Measurements from ENCODE around the gene TNFRSF1B.

The TNFRSF1B gene

GRCh38 chr1:12142141-12142823 is 24.5 kb upstream of the TNFRSF1B start:
- Histone ChIP-seq H3K27ac (ENCODE audit: low read depth, low read length) (no peak overlapping the region), H3K4me3 (ENCODE audit: low read depth, low read length) (no peak overlapping the region), H3K27me3 (ENCODE audit: control insufficient read depth, insufficient read depth, low read length) (no peaks in the 10 kb centered on the region), H3K36me3 (ENCODE audit: control insufficient read depth, insufficient read depth, low read length) (peaks cover 18% of the 10 kb centered on the region; the same call in 1 of the 2 replicates), H3K4me1 (ENCODE audit: control insufficient read depth, insufficient read depth, low read length) (peaks cover 8% of the 10 kb centered on the region; the same call in 1 of the 2 replicates), H3K9me3 (ENCODE audit: control insufficient read depth, insufficient read depth, low read depth, low read length) (no peaks in the 10 kb centered on the region), H3K9ac (ENCODE audit: low read length) (no peak overlapping the region)

- Histone ChIP-seq H3K4me3 (ENCODE audit: low read depth, low read length) (no peak overlapping the region), H3K36me3 (ENCODE audit: control insufficient read depth, insufficient read depth, low read length) (peaks cover 17% of the 10 kb centered on the region; the same call in 1 of the 2 replicates), H3K27me3 (ENCODE audit: control insufficient read depth, insufficient read depth, low read length) (no peaks in the 10 kb centered on the region), H3K9ac (ENCODE audit: low read length) (no peak overlapping the region), H3K9me3 (ENCODE audit: control insufficient read depth, insufficient read depth, low read depth, low read length) (no peaks in the 10 kb centered on the region), H3K4me1 (ENCODE audit: control insufficient read depth, insufficient read depth, low read length) (peaks cover 8% of the 10 kb centered on the region; the same call in 1 of the 2 replicates), H3K27ac (ENCODE audit: low read depth, low read length) (no peak overlapping the region)
Observed at GRCh38 chr1:12142891-12143630, 23.7 kb upstream of the TNFRSF1B start.

GRCh38 chr1:12143631-12144155 is 23.1 kb upstream of the TNFRSF1B start:
- no peak overlapping the region for H3K4me3 ChIP-seq (ENCODE audit: low read depth, low read length)
- no peak overlapping the region for H3K9ac ChIP-seq (ENCODE audit: low read length)
- H3K27me3 ChIP-seq (ENCODE audit: control insufficient read depth, insufficient read depth, low read length): no peaks in the 10 kb centered on the region
- no peak overlapping the region for H3K27ac ChIP-seq (ENCODE audit: low read depth, low read length)
- peaks cover 11% of the 10 kb centered on the region; the same call in 1 of the 2 replicates for H3K36me3 ChIP-seq (ENCODE audit: control insufficient read depth, insufficient read depth, low read length)
- H3K9me3 ChIP-seq (ENCODE audit: control insufficient read depth, insufficient read depth, low read depth, low read length): no peaks in the 10 kb centered on the region
- peaks cover 8% of the 10 kb centered on the region; the same call in 1 of the 2 replicates for H3K4me1 ChIP-seq (ENCODE audit: control insufficient read depth, insufficient read depth, low read length)

GRCh38 chr1:12144236-12144635 is 22.6 kb upstream of the TNFRSF1B start:
- Histone ChIP-seq H3K4me1 (ENCODE audit: control insufficient read depth, insufficient read depth, low read length) (peaks cover 8% of the 10 kb centered on the region; the same call in 1 of the 2 replicates), H3K27me3 (ENCODE audit: control insufficient read depth, insufficient read depth, low read length) (no peaks in the 10 kb centered on the region), H3K9me3 (ENCODE audit: control insufficient read depth, insufficient read depth, low read depth, low read length) (no peaks in the 10 kb centered on the region), H3K9ac (ENCODE audit: low read length) (no peak overlapping the region), H3K36me3 (ENCODE audit: control insufficient read depth, insufficient read depth, low read length) (peaks cover 6% of the 10 kb centered on the region; the same call in 1 of the 2 replicates), H3K4me3 (ENCODE audit: low read depth, low read length) (no peak overlapping the region), H3K27ac (ENCODE audit: low read depth, low read length) (no peak overlapping the region)

- Histone ChIP-seq H3K4me1 (ENCODE audit: control insufficient read depth, insufficient read depth, low read length) (peaks cover 8% of the 10 kb centered on the region; the same call in 1 of the 2 replicates), H3K9ac (ENCODE audit: low read length) (no peak overlapping the region), H3K36me3 (ENCODE audit: control insufficient read depth, insufficient read depth, low read length) (peaks cover 3% of the 10 kb centered on the region; the same call in 1 of the 2 replicates), H3K27ac (ENCODE audit: low read depth, low read length) (no peak overlapping the region), H3K9me3 (ENCODE audit: control insufficient read depth, insufficient read depth, low read depth, low read length) (0 out of 2 replicates have a peak, but pooled peaks cover 3% of the 10 kb centered on the region), H3K4me3 (ENCODE audit: low read depth, low read length) (no peak overlapping the region), H3K27me3 (ENCODE audit: control insufficient read depth, insufficient read depth, low read length) (no peaks in the 10 kb centered on the region)
Observed at GRCh38 chr1:12144969-12145368, 21.8 kb upstream of the TNFRSF1B start.

- peaks cover 3% of the 10 kb centered on the region; the same call in 1 of the 2 replicates for H3K36me3 ChIP-seq (ENCODE audit: control insufficient read depth, insufficient read depth, low read length)
- no peaks in the 10 kb centered on the region for H3K27me3 ChIP-seq (ENCODE audit: control insufficient read depth, insufficient read depth, low read length)
- peaks cover 8% of the 10 kb centered on the region; the same call in 1 of the 2 replicates for H3K4me1 ChIP-seq (ENCODE audit: control insufficient read depth, insufficient read depth, low read length)
- H3K27ac ChIP-seq (ENCODE audit: low read depth, low read length): no peak overlapping the region
- 0 out of 2 replicates have a peak, but pooled peaks cover 3% of the 10 kb centered on the region for H3K9me3 ChIP-seq (ENCODE audit: control insufficient read depth, insufficient read depth, low read depth, low read length)
- H3K4me3 ChIP-seq (ENCODE audit: low read depth, low read length): no peak overlapping the region
- H3K9ac ChIP-seq (ENCODE audit: low read length): no peak overlapping the region
Observed at GRCh38 chr1:12145616-12146342, 21.0 kb upstream of the TNFRSF1B start.

- H3K9ac ChIP-seq (ENCODE audit: low read length): no peak overlapping the region
- peaks cover 8% of the 10 kb centered on the region; the same call in 1 of the 2 replicates for H3K4me1 ChIP-seq (ENCODE audit: control insufficient read depth, insufficient read depth, low read length)
- no peak overlapping the region for H3K4me3 ChIP-seq (ENCODE audit: low read depth, low read length)
- peaks cover 3% of the 10 kb centered on the region; the same call in 1 of the 2 replicates for H3K36me3 ChIP-seq (ENCODE audit: control insufficient read depth, insufficient read depth, low read length)
- H3K27me3 ChIP-seq (ENCODE audit: control insufficient read depth, insufficient read depth, low read length): no peaks in the 10 kb centered on the region
- 0 out of 2 replicates have a peak, but pooled peaks cover 3% of the 10 kb centered on the region for H3K9me3 ChIP-seq (ENCODE audit: control insufficient read depth, insufficient read depth, low read depth, low read length)
- no peak overlapping the region for H3K27ac ChIP-seq (ENCODE audit: low read depth, low read length)
Observed at GRCh38 chr1:12146343-12147112, 20.3 kb upstream of the TNFRSF1B start.

- no peak overlapping the region for H3K9ac ChIP-seq (ENCODE audit: low read length)
- H3K4me1 ChIP-seq (ENCODE audit: control insufficient read depth, insufficient read depth, low read length): peaks cover 4% of the 10 kb centered on the region; the same call in 1 of the 2 replicates
- no peak overlapping the region for H3K27ac ChIP-seq (ENCODE audit: low read depth, low read length)
- 0 out of 2 replicates have a peak, but pooled peaks cover 3% of the 10 kb centered on the region for H3K36me3 ChIP-seq (ENCODE audit: control insufficient read depth, insufficient read depth, low read length)
- H3K4me3 ChIP-seq (ENCODE audit: low read depth, low read length): no peak overlapping the region
- no peaks in the 10 kb centered on the region for H3K27me3 ChIP-seq (ENCODE audit: control insufficient read depth, insufficient read depth, low read length)
- H3K9me3 ChIP-seq (ENCODE audit: control insufficient read depth, insufficient read depth, low read depth, low read length): 0 out of 2 replicates have a peak, but pooled peaks cover 3% of the 10 kb centered on the region
Observed at GRCh38 chr1:12147201-12147701, 19.5 kb upstream of the TNFRSF1B start.

GRCh38 chr1:12148160-12148957 is 18.4 kb upstream of the TNFRSF1B start:
- no peak overlapping the region for H3K9ac ChIP-seq (ENCODE audit: low read length)
- peaks cover 1% of the 10 kb centered on the region; the same call in 1 of the 2 replicates for H3K4me1 ChIP-seq (ENCODE audit: control insufficient read depth, insufficient read depth, low read length)
- no peak overlapping the region for H3K4me3 ChIP-seq (ENCODE audit: low read depth, low read length)
- H3K36me3 ChIP-seq (ENCODE audit: control insufficient read depth, insufficient read depth, low read length): no peaks in the 10 kb centered on the region
- 0 out of 2 replicates have a peak, but pooled peaks cover 3% of the 10 kb centered on the region for H3K9me3 ChIP-seq (ENCODE audit: control insufficient read depth, insufficient read depth, low read depth, low read length)
- H3K27me3 ChIP-seq (ENCODE audit: control insufficient read depth, insufficient read depth, low read length): no peaks in the 10 kb centered on the region
- no peak overlapping the region for H3K27ac ChIP-seq (ENCODE audit: low read depth, low read length)

All from HUES6 (cell line).